Brain microvascular endothelial cell (primary cell): ENCODE results near the gene FOXF2.
"Not testable (repeated sequence)": the region's sequence is repeated elsewhere in the genome, so short reads cannot be mapped to it uniquely, and the experiment has no call there.

ENCODE experiments used
- DNase-seq: peaks from one replicate; pipeline ENCODE4 v3.0.0-alpha.2; 2020
- H3K27ac ChIP-seq: fragments of 250-450 bp; sonication (Bioruptor Pico); 2 replicates; pipeline ENCODE4 v1.5.1; 2020; ENCODE audit warnings: mild to moderate bottlenecking, moderate library complexity
- H3K27me3 ChIP-seq: fragments of 250-450 bp; sonication (Bioruptor Pico); replicated peaks from 2 replicates; pipeline ENCODE4 v1.5.1; 2020; ENCODE audit warnings: mild to moderate bottlenecking
- H3K36me3 ChIP-seq: fragments of 250-450 bp; sonication (Bioruptor Pico); replicated peaks from 2 replicates; pipeline ENCODE4 v1.5.1; 2020; ENCODE audit warnings: mild to moderate bottlenecking
- H3K4me3 ChIP-seq: 2 replicates; pipeline ENCODE4 v1.5.1; 2011; ENCODE audit warnings: low read depth, mild to moderate bottlenecking, control low read depth, low read length, moderate library complexity
- in situ Hi-C: cut with HindIII; loops from 2 replicates; pipeline ENCODE4 v1.10.0; 2017; ENCODE audit warnings: low sequenced_read_pairs, low pct_ligation_motif_present
- TF ChIP-seq, protein P1 (sequence below): IDR thresholded peaks from 2 replicates; pipeline ENCODE4 v1.5.1; 2011; ENCODE audit warnings: low read depth, mild to moderate bottlenecking, moderate library complexity, low read length, control low read depth, inconsistent platforms; ENCODE audit errors: missing control alignments

Gene FOXF2

DNA sequence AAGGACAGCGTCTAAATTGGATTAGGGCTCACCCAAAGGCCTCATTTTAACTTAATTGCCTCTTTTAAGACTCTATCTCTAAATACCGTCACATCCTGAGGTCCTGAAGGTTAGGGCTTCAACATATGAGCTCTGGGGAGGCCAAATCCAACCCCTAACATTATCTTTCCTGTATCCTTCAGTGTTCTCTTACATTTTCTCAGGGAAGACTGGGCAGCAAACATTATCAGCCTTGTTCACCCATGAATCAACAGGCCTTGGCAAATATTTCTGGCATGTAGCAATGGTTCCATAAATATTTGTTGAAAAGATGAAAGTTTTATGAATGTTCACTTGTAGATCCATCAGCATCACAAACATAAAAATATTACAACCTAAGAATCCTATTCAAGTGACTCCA is 24.6 kb upstream of the FOXF2 start:
- in situ Hi-C loops = no loop called here
- DNase-seq = no peak
- Histone ChIP-seq H3K4me3 (no peak overlapping the region), H3K27me3 (no peaks in the 10 kb centered on the region), H3K36me3 (no peaks in the 10 kb centered on the region), H3K27ac (no peak overlapping the region)
- TF ChIP-seq, protein P1, sequence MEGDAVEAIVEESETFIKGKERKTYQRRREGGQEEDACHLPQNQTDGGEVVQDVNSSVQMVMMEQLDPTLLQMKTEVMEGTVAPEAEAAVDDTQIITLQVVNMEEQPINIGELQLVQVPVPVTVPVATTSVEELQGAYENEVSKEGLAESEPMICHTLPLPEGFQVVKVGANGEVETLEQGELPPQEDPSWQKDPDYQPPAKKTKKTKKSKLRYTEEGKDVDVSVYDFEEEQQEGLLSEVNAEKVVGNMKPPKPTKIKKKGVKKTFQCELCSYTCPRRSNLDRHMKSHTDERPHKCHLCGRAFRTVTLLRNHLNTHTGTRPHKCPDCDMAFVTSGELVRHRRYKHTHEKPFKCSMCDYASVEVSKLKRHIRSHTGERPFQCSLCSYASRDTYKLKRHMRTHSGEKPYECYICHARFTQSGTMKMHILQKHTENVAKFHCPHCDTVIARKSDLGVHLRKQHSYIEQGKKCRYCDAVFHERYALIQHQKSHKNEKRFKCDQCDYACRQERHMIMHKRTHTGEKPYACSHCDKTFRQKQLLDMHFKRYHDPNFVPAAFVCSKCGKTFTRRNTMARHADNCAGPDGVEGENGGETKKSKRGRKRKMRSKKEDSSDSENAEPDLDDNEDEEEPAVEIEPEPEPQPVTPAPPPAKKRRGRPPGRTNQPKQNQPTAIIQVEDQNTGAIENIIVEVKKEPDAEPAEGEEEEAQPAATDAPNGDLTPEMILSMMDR = no peak

DNA sequence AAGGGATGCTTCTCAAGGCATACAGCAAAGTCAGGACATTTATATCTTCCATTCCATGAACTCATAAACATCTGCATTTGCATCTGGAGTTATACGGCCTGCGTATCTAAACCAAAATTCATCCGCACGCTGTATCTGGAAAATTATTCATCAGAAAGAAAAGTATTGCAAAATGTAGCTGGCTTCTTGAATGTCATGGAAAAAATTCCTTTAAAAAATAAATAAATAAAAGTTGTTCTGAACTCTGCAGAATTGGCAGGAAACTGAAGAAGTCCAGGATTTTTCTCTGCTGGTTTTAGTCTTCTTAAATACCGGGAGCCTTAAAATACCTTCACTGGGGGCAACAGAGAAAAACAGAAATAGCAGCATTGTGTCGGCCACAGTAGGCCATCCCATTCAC is 23.7 kb upstream of the FOXF2 start:
- H3K27ac ChIP-seq = no peak overlapping the region

DNA sequence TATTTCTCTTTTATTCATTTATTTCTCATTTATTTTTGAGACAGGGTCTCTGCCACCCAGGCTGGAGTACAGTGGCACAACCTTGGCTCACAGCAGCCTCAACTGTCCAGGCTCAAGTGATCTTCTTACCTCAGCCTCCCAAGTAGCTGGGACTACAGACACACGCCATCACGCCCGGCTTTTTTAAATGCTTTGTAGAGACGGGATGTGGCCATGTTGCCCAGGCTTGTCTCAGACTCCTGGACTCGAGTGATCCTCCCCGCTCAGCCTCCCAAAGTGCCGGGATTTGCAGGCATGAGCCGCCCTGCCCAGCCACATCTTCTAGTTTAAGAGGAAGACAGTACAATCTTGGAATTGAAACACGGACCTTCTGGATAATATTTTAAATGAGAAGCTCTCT is 21.6 kb upstream of the FOXF2 start:
- in situ Hi-C loops = no loop called here
- TF ChIP-seq, protein P1 = no peak
- Histone ChIP-seq H3K27ac (no peak overlapping the region), H3K4me3 (no peak overlapping the region), H3K36me3 (no peaks in the 10 kb centered on the region), H3K27me3 (peaks cover 2% of the 10 kb centered on the region)
- no peak for DNase-seq

More for the DNA sequence above, 23.7 kb upstream of the FOXF2 start:
- no peak for DNase-seq
- Histone ChIP-seq H3K4me3 (no peak overlapping the region), H3K36me3 (no peaks in the 10 kb centered on the region), H3K27me3 (no peaks in the 10 kb centered on the region)
- in situ Hi-C loops = no loop called here
- TF ChIP-seq, protein P1 = no peak

DNA sequence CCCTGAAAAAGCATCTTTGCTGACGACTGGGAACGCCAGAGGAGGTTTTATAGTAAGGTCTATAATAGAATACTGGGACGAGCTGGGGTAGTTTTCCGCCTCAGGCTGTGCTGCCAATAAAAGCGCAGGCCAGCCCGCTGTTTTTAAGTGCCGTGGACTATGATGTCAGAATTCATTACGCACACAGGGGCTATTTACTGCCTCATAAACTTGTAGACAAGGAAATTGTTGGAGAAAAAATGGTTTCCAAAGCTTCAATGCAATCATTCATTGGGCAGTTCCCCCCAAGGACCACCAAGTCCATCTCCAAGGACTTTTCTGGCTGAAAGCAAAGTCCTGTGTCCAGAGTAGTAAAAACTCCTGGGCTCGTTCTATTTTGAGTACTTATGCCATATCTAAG is 20.4 kb upstream of the FOXF2 start:
- in situ Hi-C loops = no loop called here
- DNase-seq = no peak
- H3K27me3 ChIP-seq = peaks cover 2% of the 10 kb centered on the region
- no peaks in the 10 kb centered on the region for H3K36me3 ChIP-seq
- TF ChIP-seq, protein P1 = no peak
- H3K4me3 ChIP-seq = no peak overlapping the region
- H3K27ac ChIP-seq = no peak overlapping the region

DNA sequence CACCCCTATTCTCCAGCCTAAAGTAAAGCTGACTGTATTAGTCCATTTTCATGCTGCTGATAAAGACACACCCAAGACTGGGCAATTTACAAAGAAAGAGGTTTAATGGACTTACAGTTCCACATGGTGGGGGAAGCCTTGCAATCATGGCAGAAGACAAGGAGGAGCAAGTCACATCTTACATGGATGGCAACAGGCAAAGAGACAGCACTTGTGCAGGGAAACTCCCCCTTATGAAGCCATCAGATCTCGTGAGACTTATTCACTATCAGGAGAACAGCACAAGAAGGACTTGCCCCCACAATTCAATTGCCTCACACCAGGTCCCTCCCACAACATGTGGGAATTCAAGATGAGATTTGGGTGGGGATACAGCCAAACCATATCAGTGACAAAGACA is 19.7 kb upstream of the FOXF2 start:
- H3K27me3 ChIP-seq, H3K36me3 ChIP-seq, H3K27ac ChIP-seq, DNase-seq, H3K4me3 ChIP-seq, in situ Hi-C loops: not testable (repeated sequence)

DNA sequence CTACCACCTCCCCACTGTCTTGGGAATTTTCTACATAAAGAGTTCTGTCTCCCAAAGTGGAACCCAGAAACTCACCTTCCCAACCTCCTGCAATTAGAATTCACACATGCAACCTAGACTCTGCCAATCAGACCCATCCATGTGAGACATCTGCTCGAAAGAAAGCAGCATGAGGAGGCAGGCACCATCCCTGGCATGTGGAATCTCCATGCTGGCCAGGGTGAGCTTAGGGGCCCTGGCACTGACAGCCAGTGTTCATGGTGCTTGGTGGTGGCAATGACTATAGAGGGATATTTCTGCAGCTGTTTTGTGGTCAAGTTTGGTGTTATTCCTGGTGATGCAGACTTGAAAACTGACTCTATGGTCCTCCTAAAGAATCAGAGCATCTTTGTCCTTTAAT is 17.4 kb upstream of the FOXF2 start:
- no peak for DNase-seq
- H3K4me3 ChIP-seq = no peak overlapping the region
- peaks cover 20% of the 10 kb centered on the region for H3K27me3 ChIP-seq
- in situ Hi-C loops = no loop called here
- TF ChIP-seq, protein P1 = no peak
- no peak overlapping the region for H3K27ac ChIP-seq
- no peaks in the 10 kb centered on the region for H3K36me3 ChIP-seq
